OCI-LY3 (cell line): ENCODE measurements around the gene RFTN1.

Experiments used
- EZH2phosphoT487 ChIP-seq: fragments of 200-600 bp; shearing (Covaris generic); IDR thresholded peaks from 2 replicates; pipeline ENCODE4 v1.6.1; 2018; ENCODE audit warnings: antibody characterized with exemption, mixed run types, low read depth
- TF ChIP-seq, protein P1 (sequence below): fragments of 200-600, 300-600 bp; sonication (generic); IDR thresholded peaks from 2 replicates; pipeline ENCODE4 v1.5.1; 2014; ENCODE audit warnings: antibody characterized with exemption, low read length, low read depth

DNA sequence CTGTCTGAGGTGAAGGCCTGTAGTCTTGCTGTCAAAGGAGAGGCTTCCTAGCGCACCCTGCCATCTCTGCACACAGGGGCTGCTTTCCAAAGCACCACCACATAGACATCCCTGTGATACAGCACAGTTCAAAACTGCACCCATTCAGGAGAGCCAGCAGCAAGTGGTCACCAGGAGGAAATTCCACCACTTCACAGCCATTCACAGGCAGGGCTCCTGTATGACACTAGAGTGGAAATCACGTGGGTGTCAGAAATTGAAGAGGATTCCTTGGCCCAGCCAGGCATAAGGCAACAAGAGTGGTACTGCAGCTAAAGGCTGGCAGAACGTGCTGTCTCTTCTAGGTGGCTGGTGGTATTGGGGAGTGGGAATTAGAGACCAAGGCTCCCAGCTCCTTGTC, 102.8 kb downstream of the RFTN1 start:
- TF ChIP-seq, protein P1, sequence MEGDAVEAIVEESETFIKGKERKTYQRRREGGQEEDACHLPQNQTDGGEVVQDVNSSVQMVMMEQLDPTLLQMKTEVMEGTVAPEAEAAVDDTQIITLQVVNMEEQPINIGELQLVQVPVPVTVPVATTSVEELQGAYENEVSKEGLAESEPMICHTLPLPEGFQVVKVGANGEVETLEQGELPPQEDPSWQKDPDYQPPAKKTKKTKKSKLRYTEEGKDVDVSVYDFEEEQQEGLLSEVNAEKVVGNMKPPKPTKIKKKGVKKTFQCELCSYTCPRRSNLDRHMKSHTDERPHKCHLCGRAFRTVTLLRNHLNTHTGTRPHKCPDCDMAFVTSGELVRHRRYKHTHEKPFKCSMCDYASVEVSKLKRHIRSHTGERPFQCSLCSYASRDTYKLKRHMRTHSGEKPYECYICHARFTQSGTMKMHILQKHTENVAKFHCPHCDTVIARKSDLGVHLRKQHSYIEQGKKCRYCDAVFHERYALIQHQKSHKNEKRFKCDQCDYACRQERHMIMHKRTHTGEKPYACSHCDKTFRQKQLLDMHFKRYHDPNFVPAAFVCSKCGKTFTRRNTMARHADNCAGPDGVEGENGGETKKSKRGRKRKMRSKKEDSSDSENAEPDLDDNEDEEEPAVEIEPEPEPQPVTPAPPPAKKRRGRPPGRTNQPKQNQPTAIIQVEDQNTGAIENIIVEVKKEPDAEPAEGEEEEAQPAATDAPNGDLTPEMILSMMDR = no peak
- TF ChIP-seq EZH2phosphoT487 = no peak
